ENCODE data around the gene CLOCK.

The CLOCK gene

DNA sequence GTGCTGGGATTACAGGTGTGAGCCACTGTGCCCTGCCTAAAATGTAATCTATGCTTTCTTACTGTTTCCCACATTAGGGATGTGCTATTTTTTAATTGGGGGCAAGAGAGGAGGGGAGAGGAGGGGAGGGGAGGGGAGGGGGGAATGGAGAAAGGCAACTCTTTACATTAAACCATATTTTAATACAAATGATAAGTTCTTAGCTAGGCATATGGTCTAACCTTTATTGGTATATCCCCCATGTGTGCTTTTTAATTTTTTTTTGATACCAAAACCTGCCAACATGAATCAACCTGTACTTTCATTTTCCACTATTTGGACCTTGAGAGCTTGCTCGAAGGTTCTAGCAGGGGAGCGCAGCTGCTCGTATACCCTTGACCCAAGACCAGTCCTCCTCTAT is 6.4 kb downstream of the CLOCK start:
- H3K4me3 ChIP-seq (ENCODE audit: extremely low read depth, insufficient read depth, low read length, poor library complexity, severe bottlenecking): no peak overlapping the region
- 93 to 100% methylated on average over 3 of the region's 3 CpGs for WGBS, 2 experiments (ENCODE audit: insufficient coverage in 2 of 2)

DNA sequence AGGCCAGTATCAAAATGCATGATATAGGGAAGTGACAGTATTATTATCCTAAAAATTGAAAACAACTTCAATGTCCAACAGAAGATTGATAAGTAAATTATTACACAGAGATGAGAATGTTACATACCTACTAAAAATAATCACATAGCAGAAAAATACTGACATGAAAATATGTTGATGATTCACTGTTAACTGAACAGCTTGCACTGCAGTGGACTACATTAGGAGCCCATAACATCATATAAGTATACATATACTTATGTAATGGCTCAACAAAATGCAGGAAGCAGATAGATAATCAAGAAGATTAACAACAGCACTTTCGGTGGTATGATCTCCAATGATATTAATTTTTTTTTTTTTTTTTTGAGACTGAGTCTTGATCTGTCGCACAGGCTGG is 7.1 kb downstream of the CLOCK start:
- Histone ChIP-seq H3K9me3 (ENCODE audit: control insufficient read depth, low read length) (no peaks in the 10 kb centered on the region), H3K4me1 (ENCODE audit: control insufficient read depth, insufficient read depth, low read length, poor library complexity, severe bottlenecking) (peaks cover 4% of the 10 kb centered on the region), H3K4me3 (ENCODE audit: extremely low read depth, insufficient read depth, low read length, poor library complexity, severe bottlenecking) (no peak overlapping the region), H3K36me3 (ENCODE audit: control insufficient read depth, insufficient read depth, low read length) (peaks cover 13% of the 10 kb centered on the region), H3K27ac (ENCODE audit: low read depth, low read length, severe bottlenecking) (no peak overlapping the region)
- no CpG with 5 or more reads among the region's 2 CpGs for WGBS, 2 experiments (ENCODE audit: insufficient coverage in 2 of 2)

More for the DNA sequence above, 6.4 kb downstream of the CLOCK start:
- peaks cover 4% of the 10 kb centered on the region for H3K4me1 ChIP-seq (ENCODE audit: control insufficient read depth, insufficient read depth, low read length, poor library complexity, severe bottlenecking)
- H3K9me3 ChIP-seq (ENCODE audit: control insufficient read depth, low read length): no peaks in the 10 kb centered on the region
- H3K27ac ChIP-seq (ENCODE audit: low read depth, low read length, severe bottlenecking): no peak overlapping the region
- H3K36me3 ChIP-seq (ENCODE audit: control insufficient read depth, insufficient read depth, low read length): peaks cover 13% of the 10 kb centered on the region

DNA sequence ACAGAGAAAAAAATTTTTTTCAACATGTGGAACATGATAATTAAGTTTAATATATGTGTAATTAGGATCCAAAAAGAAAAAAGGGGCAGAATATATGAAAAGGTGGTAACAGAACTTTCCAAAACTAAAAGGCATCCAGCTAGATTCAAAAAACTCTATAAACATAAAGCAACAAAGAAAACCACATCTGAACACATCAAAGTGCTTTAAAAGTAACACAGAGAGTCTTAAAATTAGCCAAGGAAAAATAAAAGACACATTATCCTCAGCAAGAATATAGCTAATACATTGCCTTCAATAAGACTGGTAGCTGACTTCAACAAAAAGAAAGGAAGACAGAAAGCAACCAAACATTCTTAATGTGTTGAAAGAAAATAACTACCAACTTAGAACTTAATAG is 8.2 kb downstream of the CLOCK start:
- H3K36me3 ChIP-seq (ENCODE audit: control insufficient read depth, insufficient read depth, low read length): peaks cover 13% of the 10 kb centered on the region
- no peaks in the 10 kb centered on the region for H3K4me1 ChIP-seq (ENCODE audit: control insufficient read depth, insufficient read depth, low read length, poor library complexity, severe bottlenecking)
- peaks cover 4% of the 10 kb centered on the region for H3K9me3 ChIP-seq (ENCODE audit: control insufficient read depth, low read length)
- no peak overlapping the region for H3K4me3 ChIP-seq (ENCODE audit: extremely low read depth, insufficient read depth, low read length, poor library complexity, severe bottlenecking)
- H3K27ac ChIP-seq (ENCODE audit: low read depth, low read length, severe bottlenecking): no peak overlapping the region

DNA sequence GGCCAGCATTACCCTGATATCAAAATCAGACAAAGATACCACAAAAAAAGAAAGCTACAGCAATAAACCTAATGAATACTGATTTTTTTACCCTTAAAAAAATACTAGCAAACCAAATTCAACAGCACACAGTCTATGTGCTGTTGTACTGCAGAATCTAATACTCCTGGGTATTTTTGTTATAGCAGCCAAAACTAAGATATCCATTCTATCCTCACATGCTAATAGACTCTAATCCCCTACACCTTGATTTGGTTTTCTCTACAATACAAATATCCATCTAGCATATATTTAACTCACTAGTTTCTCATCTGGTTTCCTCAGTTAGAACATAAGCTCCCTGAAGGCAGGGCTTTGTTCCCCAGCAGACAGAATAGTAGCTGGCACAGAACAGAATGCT is 12.4 kb downstream of the CLOCK start:
- H3K27ac ChIP-seq (ENCODE audit: low read depth, low read length, severe bottlenecking): no peak overlapping the region
- peaks cover 6% of the 10 kb centered on the region for H3K36me3 ChIP-seq (ENCODE audit: control insufficient read depth, insufficient read depth, low read length)
- H3K4me1 ChIP-seq (ENCODE audit: control insufficient read depth, insufficient read depth, low read length, poor library complexity, severe bottlenecking): no peaks in the 10 kb centered on the region
- H3K4me3 ChIP-seq (ENCODE audit: extremely low read depth, insufficient read depth, low read length, poor library complexity, severe bottlenecking): no peak overlapping the region
- peaks cover 8% of the 10 kb centered on the region for H3K9me3 ChIP-seq (ENCODE audit: control insufficient read depth, low read length)

DNA sequence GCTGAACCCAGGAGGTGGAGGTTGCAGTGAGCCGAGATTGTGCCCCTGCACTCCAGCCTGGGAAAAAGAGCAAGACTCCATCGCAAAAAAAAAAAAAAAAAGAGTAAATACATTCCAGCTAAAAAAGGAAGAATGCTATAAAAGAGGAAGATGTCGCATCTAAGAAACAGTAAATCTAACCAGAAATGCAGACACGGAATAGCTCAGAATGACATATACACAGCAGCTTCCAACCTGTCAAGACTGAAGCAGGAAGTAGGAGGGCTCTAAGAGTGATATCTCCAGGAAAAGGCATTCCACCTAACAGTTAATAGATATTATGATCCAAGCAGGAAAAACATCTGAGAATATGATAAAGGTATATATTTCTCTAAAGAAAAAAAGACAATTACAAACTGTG is 16.0 kb downstream of the CLOCK start:
- peaks cover 8% of the 10 kb centered on the region for H3K9me3 ChIP-seq (ENCODE audit: control insufficient read depth, low read length)
- H3K27ac ChIP-seq (ENCODE audit: low read depth, low read length, severe bottlenecking): no peak overlapping the region
- WGBS, 2 experiments (ENCODE audit: insufficient coverage in 2 of 2): no CpG with 5 or more reads among the region's 4 CpGs
- no peaks in the 10 kb centered on the region for H3K36me3 ChIP-seq (ENCODE audit: control insufficient read depth, insufficient read depth, low read length)
- H3K4me1 ChIP-seq (ENCODE audit: control insufficient read depth, insufficient read depth, low read length, poor library complexity, severe bottlenecking): no peaks in the 10 kb centered on the region
- H3K4me3 ChIP-seq (ENCODE audit: extremely low read depth, insufficient read depth, low read length, poor library complexity, severe bottlenecking): no peak overlapping the region

DNA sequence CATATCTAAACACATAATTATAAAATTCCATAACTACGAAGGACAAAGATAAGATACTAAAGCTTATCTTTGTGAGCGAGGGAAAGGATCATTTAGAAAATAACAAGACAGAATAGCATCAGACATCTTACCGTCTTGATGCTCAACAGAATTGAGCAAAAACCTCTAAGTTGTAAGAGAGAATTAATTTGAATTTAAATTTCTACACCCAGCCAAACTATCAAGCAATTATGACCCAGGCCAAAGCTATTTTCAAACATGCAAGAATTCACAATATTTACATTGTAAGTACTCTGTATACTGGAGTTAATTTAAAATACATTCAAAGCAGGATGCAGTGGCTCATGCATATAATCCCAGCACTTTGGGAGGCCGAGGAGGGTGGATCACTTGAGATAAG is 16.5 kb downstream of the CLOCK start:
- no peaks in the 10 kb centered on the region for H3K36me3 ChIP-seq (ENCODE audit: control insufficient read depth, insufficient read depth, low read length)
- no peak overlapping the region for H3K4me3 ChIP-seq (ENCODE audit: extremely low read depth, insufficient read depth, low read length, poor library complexity, severe bottlenecking)
- peaks cover 8% of the 10 kb centered on the region for H3K9me3 ChIP-seq (ENCODE audit: control insufficient read depth, low read length)
- WGBS, 2 experiments (ENCODE audit: insufficient coverage in 2 of 2): no CpG with 5 or more reads among the region's 4 CpGs
- H3K27ac ChIP-seq (ENCODE audit: low read depth, low read length, severe bottlenecking): no peak overlapping the region
- H3K4me1 ChIP-seq (ENCODE audit: control insufficient read depth, insufficient read depth, low read length, poor library complexity, severe bottlenecking): no peaks in the 10 kb centered on the region

DNA sequence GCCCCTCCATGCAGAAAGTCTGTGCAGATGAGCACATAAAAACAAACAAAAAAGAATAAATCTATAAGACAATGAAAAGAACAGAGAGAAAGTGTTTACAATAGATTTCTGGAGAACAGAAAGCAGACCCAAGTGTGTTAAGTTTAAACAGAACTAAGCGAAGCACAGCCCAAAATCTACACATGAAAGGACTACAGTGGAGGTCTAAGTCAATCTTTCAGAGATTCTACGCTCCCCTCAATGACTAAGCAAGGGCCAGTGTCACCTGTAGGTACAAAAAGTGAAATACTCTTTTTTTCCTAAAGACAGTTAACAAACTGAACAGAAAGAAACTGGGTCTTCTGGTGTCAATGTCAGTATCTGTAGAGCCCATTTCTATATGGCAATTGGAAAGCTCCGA is 18.2 kb downstream of the CLOCK start:
- H3K27ac ChIP-seq (ENCODE audit: low read depth, low read length, severe bottlenecking): no peak overlapping the region
- no peaks in the 10 kb centered on the region for H3K4me1 ChIP-seq (ENCODE audit: control insufficient read depth, insufficient read depth, low read length, poor library complexity, severe bottlenecking)
- WGBS, 2 experiments (ENCODE audit: insufficient coverage in 2 of 2): 79 to 86% methylated on average over 1 to 2 of the region's 3 CpGs
- H3K36me3 ChIP-seq (ENCODE audit: control insufficient read depth, insufficient read depth, low read length): no peaks in the 10 kb centered on the region
- peaks cover 4% of the 10 kb centered on the region for H3K9me3 ChIP-seq (ENCODE audit: control insufficient read depth, low read length)
- H3K4me3 ChIP-seq (ENCODE audit: extremely low read depth, insufficient read depth, low read length, poor library complexity, severe bottlenecking): no peak overlapping the region

DNA sequence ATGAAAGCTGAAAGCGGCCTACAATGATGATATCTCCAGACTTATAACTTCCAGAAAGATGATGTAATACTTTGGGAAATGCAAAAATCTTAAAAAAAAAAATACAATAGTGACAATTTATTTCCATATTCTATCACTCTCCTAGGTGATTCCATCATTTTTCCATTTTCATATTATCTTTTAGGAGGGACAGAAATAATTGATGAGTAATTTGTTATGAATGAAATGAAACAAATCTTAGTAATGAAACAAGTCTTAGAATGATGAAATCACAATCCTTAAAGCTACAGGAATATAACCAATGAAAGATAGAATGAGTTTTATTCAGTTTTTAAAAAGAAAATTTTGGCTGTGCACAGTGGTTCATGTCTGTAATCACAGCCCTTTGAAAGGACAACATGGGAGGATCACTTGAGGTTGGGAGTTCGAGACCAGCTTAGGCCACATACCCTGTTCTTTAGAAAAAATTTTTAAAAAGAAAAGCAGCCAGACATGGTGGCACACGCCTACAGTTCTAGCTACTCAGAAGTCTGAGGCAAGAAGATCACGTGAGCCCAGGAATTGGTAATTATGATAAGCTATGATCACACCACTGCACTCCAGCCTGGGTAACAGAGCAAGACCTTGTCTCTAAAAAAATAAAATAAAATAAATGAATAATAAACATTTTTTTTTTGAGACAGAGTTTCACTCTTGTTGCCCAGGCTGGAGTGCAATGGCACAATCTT is 21.7 kb downstream of the CLOCK start:
- H3K4me3 ChIP-seq (ENCODE audit: extremely low read depth, insufficient read depth, low read length, poor library complexity, severe bottlenecking): no peak overlapping the region
- no peaks in the 10 kb centered on the region for H3K36me3 ChIP-seq (ENCODE audit: control insufficient read depth, insufficient read depth, low read length)
- H3K9me3 ChIP-seq (ENCODE audit: control insufficient read depth, low read length): no peaks in the 10 kb centered on the region
- 71 to 93% methylated on average over 1 to 2 of the region's 4 CpGs for WGBS, 2 experiments (ENCODE audit: insufficient coverage in 2 of 2)
- no peaks in the 10 kb centered on the region for H3K4me1 ChIP-seq (ENCODE audit: control insufficient read depth, insufficient read depth, low read length, poor library complexity, severe bottlenecking)
- H3K27ac ChIP-seq (ENCODE audit: low read depth, low read length, severe bottlenecking): no peak overlapping the region

DNA sequence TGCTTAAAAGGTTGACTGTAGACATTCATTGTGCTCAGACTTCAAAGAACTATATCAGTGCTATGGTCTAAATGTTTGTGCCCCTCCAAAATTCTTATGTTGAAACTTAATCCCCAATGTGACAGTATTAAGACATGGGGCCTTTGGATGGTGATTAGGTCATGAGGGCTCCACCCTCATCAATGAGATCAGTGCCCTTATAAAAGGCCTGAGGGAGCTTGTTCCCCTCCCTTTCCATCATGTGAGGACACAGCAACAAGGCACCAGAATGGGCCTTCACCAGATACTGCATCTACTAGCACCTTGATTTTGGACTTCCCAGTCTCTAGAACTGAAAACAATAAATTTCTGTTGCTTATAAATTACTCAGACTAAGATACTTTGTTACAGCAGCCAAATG is 28.3 kb downstream of the CLOCK start:
- no peaks in the 10 kb centered on the region for H3K36me3 ChIP-seq (ENCODE audit: control insufficient read depth, insufficient read depth, low read length)
- no peaks in the 10 kb centered on the region for H3K9me3 ChIP-seq (ENCODE audit: control insufficient read depth, low read length)
- H3K4me1 ChIP-seq (ENCODE audit: control insufficient read depth, insufficient read depth, low read length, poor library complexity, severe bottlenecking): no peaks in the 10 kb centered on the region
- H3K4me3 ChIP-seq (ENCODE audit: extremely low read depth, insufficient read depth, low read length, poor library complexity, severe bottlenecking): no peak overlapping the region
- H3K27ac ChIP-seq (ENCODE audit: low read depth, low read length, severe bottlenecking): no peak overlapping the region

DNA sequence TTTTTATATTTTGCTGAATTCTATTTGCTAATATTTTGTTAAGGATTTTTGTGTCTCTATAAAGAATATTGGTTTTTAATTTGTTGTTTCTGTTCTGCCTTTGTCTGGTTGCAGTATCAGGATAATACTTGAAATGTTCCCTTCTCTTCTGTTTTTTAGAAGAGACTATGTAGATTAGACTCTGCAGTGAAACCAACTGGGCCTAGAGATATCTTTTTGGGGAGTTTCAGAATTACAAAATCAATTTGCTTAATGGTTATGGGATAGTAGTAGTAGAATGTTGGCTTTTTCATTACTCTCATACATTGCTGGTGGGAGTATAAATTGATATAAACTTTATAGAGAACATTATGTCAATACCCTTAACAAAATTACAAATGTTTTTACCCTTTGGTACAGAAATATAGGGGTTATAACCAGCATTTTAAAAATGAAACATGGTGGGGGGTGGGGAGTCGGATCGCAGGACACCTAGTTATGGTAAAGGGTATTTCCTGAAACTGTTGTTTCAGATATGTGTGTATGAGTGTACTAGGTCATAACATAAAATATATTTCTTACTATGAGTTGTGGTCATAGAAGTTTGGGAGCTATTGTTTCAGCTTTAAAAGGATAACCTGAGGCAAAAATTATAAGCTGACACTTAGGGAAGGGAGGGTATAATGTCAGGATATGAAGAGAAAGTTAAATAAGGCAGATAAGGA is 29.0 kb downstream of the CLOCK start:
- H3K36me3 ChIP-seq (ENCODE audit: control insufficient read depth, insufficient read depth, low read length): no peaks in the 10 kb centered on the region
- no peak overlapping the region for H3K4me3 ChIP-seq (ENCODE audit: extremely low read depth, insufficient read depth, low read length, poor library complexity, severe bottlenecking)
- WGBS, 2 experiments (ENCODE audit: insufficient coverage in 2 of 2): no CpG with 5 or more reads among the region's 2 CpGs
- no peaks in the 10 kb centered on the region for H3K9me3 ChIP-seq (ENCODE audit: control insufficient read depth, low read length)
- H3K27ac ChIP-seq (ENCODE audit: low read depth, low read length, severe bottlenecking): no peak overlapping the region
- H3K4me1 ChIP-seq (ENCODE audit: control insufficient read depth, insufficient read depth, low read length, poor library complexity, severe bottlenecking): no peaks in the 10 kb centered on the region

DNA sequence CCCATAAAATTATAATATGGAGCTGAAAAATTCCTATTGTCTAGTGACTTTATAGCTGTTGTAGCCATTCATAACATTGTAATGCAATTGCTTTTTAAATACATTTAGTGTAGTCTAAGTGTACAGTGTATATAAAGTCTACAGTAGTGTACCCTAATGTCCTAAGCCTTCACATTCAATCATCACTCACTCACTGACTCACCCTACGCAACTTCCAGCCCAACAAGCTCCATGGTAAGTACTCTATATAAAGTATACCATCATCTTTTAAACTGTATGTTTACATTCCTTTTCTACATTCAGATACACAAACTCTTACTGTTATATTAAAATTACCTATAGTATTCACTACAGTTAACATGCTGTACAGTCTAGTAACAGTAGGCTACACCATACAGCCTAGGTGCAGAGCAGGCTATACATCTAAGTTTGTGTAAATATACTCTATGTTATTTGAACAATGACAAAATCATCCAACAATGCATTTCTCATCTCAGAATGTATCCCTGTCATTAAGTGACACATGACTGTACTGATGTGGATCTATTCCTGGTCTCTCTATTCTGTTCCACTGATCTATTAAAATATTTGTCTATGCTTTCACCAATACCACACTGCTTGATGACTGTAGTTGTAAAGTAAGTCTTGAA is 33.7 kb downstream of the CLOCK start:
- peaks cover 6% of the 10 kb centered on the region for H3K4me1 ChIP-seq (ENCODE audit: control insufficient read depth, insufficient read depth, low read length, poor library complexity, severe bottlenecking)
- no peaks in the 10 kb centered on the region for H3K36me3 ChIP-seq (ENCODE audit: control insufficient read depth, insufficient read depth, low read length)
- 100% methylated on average over 1 of the region's 1 CpG; no CpG with 5 or more reads in 1 of the 2 experiments for WGBS, 2 experiments (ENCODE audit: insufficient coverage in 2 of 2)
- no peak overlapping the region for H3K4me3 ChIP-seq (ENCODE audit: extremely low read depth, insufficient read depth, low read length, poor library complexity, severe bottlenecking)
- no peaks in the 10 kb centered on the region for H3K9me3 ChIP-seq (ENCODE audit: control insufficient read depth, low read length)
- H3K27ac ChIP-seq (ENCODE audit: low read depth, low read length, severe bottlenecking): no peak overlapping the region

Measured in mesodermal cell (in vitro differentiated cells).